Adrenal gland (tissue), 5 donors: ENCODE results near the gene CLIC4.

Experiments
- CTCF ChIP-seq, 6 experiments: fragments of 450-650 bp in 4 of 6; fragments of 200-600 bp in 2 of 6; sonication (generic) in 1 of 6; IDR thresholded peaks; 1 replicate in 5 of 6; 2 replicates in 1 of 6; pipeline versions ENCODE4 v1.5.1 to v1.8.0; 2016 to 2021; ENCODE audit warnings: antibody characterized with exemption in 6 of 6, mild to moderate bottlenecking in 2 of 6, moderate library complexity in 1 of 6
- POLR2A ChIP-seq, 2 donors: fragments of 450-650 bp; IDR thresholded peaks; one replicate each; pipeline ENCODE4 v1.6.1; 2017; ENCODE audit warnings: antibody characterized with exemption in 2 of 2, mild to moderate bottlenecking in 2 of 2, moderate library complexity in 1 of 2
- donor health status: DM: no; HTN: no; CAD: no.

DNA sequence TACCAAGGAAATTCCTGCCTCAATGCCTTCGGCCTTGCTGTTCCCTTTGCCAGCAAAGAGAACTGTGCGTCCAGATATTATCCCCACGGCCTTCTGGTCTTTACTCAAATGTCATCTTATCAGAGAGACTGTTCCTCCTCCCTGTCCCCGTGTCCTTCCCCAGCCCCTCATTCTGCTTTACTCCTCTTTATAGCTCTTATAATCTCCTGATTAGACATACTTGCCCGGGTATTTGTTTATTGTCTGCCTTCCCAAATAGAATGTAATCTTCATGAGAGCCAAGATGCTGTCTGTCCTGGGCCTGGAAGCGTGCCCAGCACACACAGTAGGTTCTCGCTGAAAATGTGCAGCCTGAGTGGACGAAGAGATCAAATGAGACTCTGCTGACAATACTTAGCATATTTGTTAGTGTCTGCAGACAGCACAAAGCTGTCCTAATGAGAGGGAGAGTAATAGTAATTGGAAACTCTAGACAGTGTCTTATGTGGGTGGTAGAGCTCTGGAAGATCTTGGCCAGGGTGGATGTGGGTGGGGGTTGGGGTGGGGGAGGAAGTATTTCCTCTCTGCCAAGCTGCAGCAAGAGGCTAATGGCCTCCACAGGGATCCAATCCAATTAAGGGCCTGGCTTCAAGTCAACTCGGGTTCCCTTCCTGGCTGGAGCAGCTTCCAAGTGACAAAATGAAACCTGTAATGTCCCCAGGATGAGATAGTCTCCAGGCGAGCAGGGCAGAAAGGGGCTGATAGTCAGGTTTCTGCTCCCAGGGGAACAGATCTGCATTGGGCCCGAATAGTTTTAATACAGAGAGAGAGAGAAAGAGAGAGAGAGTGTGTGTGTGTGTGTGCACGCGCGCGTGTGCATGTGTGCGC is 9.5 kb upstream of the CLIC4 start:
- TF ChIP-seq CTCF (IDR thresholded peaks at IDR 0.05) (no peak), POLR2A (IDR thresholded peaks at IDR 0.05) (no peak)
